Measurements from ENCODE around the gene CCDC81. TPM values are rescaled to one million over a fixed set of nuclear protein-coding genes. Genes with fewer than 3 reads are reported as not detected.
"Not testable (repeated sequence)": the region's sequence is repeated elsewhere in the genome, so short reads cannot be mapped to it uniquely, and the experiment has no call there.

The CCDC81 gene
- total RNA-seq, 4 donors from 2014 or later = 1.1 to 1.8 TPM; not detected in 2

- no peak for DNase-seq (ENCODE audit: low spot score in 2 of 2)
- no peaks in the 10 kb centered on the region for H3K4me1 ChIP-seq
- no peaks in the 10 kb centered on the region for H3K9me3 ChIP-seq
- no peak for TF ChIP-seq CTCF (IDR thresholded peaks at IDR 0.05)
- no peak for TF ChIP-seq EP300 (IDR thresholded peaks at IDR 0.05)
- no peak for TF ChIP-seq POLR2A (IDR thresholded peaks at IDR 0.05)
- no peaks in the 10 kb centered on the region for H3K36me3 ChIP-seq
- no peaks in the 10 kb centered on the region for H3K27me3 ChIP-seq
- no peak overlapping the region for H3K27ac ChIP-seq
- WGBS = 71% methylated on average over 4 of the region's 4 CpGs
- H3K4me3 ChIP-seq = no peak overlapping the region
Measured at GRCh38 chr11:86355256-86355655, 19.4 kb upstream of the CCDC81 start.

- not testable (repeated sequence) for H3K27ac ChIP-seq; H3K36me3 ChIP-seq; DNase-seq (ENCODE audit: low spot score in 2 of 2); H3K27me3 ChIP-seq; H3K9me3 ChIP-seq; H3K4me3 ChIP-seq; H3K4me1 ChIP-seq
- WGBS = 80% methylated on average over 4 of the region's 4 CpGs
Measured at GRCh38 chr11:86357412-86357811, 17.3 kb upstream of the CCDC81 start.

GRCh38 chr11:86358720-86359119 is 16.0 kb upstream of the CCDC81 start:
- no peaks in the 10 kb centered on the region for H3K9me3 ChIP-seq
- WGBS = 75% methylated on average over 3 of the region's 3 CpGs
- no peaks in the 10 kb centered on the region for H3K4me1 ChIP-seq
- no peak for TF ChIP-seq CTCF (IDR thresholded peaks at IDR 0.05)
- TF ChIP-seq EP300 (IDR thresholded peaks at IDR 0.05) = no peak
- TF ChIP-seq POLR2A (IDR thresholded peaks at IDR 0.05) = no peak
- no peak for TF ChIP-seq POLR2AphosphoS5 (IDR thresholded peaks at IDR 0.05)
- no peaks in the 10 kb centered on the region for H3K36me3 ChIP-seq
- no peak overlapping the region for H3K27ac ChIP-seq
- no peak overlapping the region for H3K4me3 ChIP-seq
- DNase-seq (ENCODE audit: low spot score in 2 of 2) = no peak
- H3K27me3 ChIP-seq = no peaks in the 10 kb centered on the region

- no peaks in the 10 kb centered on the region for H3K36me3 ChIP-seq
- no peaks in the 10 kb centered on the region for H3K4me1 ChIP-seq
- no peak for DNase-seq (ENCODE audit: low spot score in 2 of 2)
- H3K27me3 ChIP-seq = no peaks in the 10 kb centered on the region
- no peak overlapping the region for H3K4me3 ChIP-seq
- WGBS = 70% methylated on average over 2 of the region's 2 CpGs
- no peak overlapping the region for H3K27ac ChIP-seq
- TF ChIP-seq CTCF (IDR thresholded peaks at IDR 0.05) (no peak), POLR2A (IDR thresholded peaks at IDR 0.05) (no peak), EP300 (IDR thresholded peaks at IDR 0.05) (no peak), POLR2AphosphoS5 (IDR thresholded peaks at IDR 0.05) (no peak)
- H3K9me3 ChIP-seq = no peaks in the 10 kb centered on the region
Measured at GRCh38 chr11:86360775-86361395, 13.8 kb upstream of the CCDC81 start.

GRCh38 chr11:86363424-86363823 is 11.3 kb upstream of the CCDC81 start:
- no peak overlapping the region for H3K27ac ChIP-seq
- H3K4me1 ChIP-seq = no peaks in the 10 kb centered on the region
- H3K9me3 ChIP-seq = no peaks in the 10 kb centered on the region
- TF ChIP-seq POLR2AphosphoS5 (IDR thresholded peaks at IDR 0.05) (no peak), CTCF (IDR thresholded peaks at IDR 0.05) (no peak), EP300 (IDR thresholded peaks at IDR 0.05) (no peak), POLR2A (IDR thresholded peaks at IDR 0.05) (no peak)
- no peak overlapping the region for H3K4me3 ChIP-seq
- 92% methylated on average over 1 of the region's 1 CpG for WGBS
- DNase-seq (ENCODE audit: low spot score in 2 of 2) = no peak
- H3K36me3 ChIP-seq = no peaks in the 10 kb centered on the region
- no peaks in the 10 kb centered on the region for H3K27me3 ChIP-seq

GRCh38 chr11:86365546-86365945 is 9.1 kb upstream of the CCDC81 start:
- no peak overlapping the region for H3K27ac ChIP-seq
- H3K36me3 ChIP-seq = no peaks in the 10 kb centered on the region
- no peaks in the 10 kb centered on the region for H3K27me3 ChIP-seq
- no peak overlapping the region for H3K4me3 ChIP-seq
- no peaks in the 10 kb centered on the region for H3K9me3 ChIP-seq
- H3K4me1 ChIP-seq = no peaks in the 10 kb centered on the region
- TF ChIP-seq POLR2AphosphoS5 (IDR thresholded peaks at IDR 0.05) = no peak
- no peak for TF ChIP-seq EP300 (IDR thresholded peaks at IDR 0.05)
- no peak for TF ChIP-seq CTCF (IDR thresholded peaks at IDR 0.05)
- TF ChIP-seq POLR2A (IDR thresholded peaks at IDR 0.05) = no peak
- WGBS = 60% methylated on average over 2 of the region's 2 CpGs
- DNase-seq (ENCODE audit: low spot score in 2 of 2) = no peak

Measured in suprapubic skin (tissue), 4 donors.